ENCODE measurements around the gene MEAK7. TPM values are rescaled to one million over a fixed set of nuclear protein-coding genes. Genes with fewer than 3 reads are reported as not detected.

MEAK7 gene
- total and polyA plus RNA-seq, 12 donors: 3.2 to 7.6 (median 5.5) TPM

GRCh38 chr16:84514295-84514873 is 9.9 kb upstream of the MEAK7 start:
- no peaks in the 10 kb centered on the region for H3K27me3 ChIP-seq
- peaks cover 0 to 54% (median 3%) of the 10 kb centered on the region in 9 donors for H3K4me1 ChIP-seq
- H3K27ac ChIP-seq: peak overlapping the region in 2 of 10 donors; percentile 44 to 87
- no peak for TF ChIP-seq CTCF (IDR thresholded peaks at IDR 0.05)
- ATAC-seq: no peak
- 79 to 83% methylated on average over 14 of the region's 14 CpGs for WGBS, 2 donors
- intact Hi-C loops (cut with DNase I): loop anchor here in 9 of 10 donors (5.0 to 10.0 kb wide), 6 partner anchors 103 to 450 kb away; partner anchors contain the start of gene COTL1 (in 1 of the 9)
- no peaks in the 10 kb centered on the region for H3K36me3 ChIP-seq
- no peaks in the 10 kb centered on the region for H3K9me3 ChIP-seq
- no peak for DNase-seq
- H3K4me3 ChIP-seq: no peak overlapping the region

- Histone ChIP-seq H3K27ac (peak overlapping the region in 1 of 10 donors; percentile 87), H3K27me3 (no peaks in the 10 kb centered on the region), H3K4me3 (no peak overlapping the region), H3K4me1 (peaks cover 0 to 50% (median 3%) of the 10 kb centered on the region in 9 donors), H3K36me3 (no peaks in the 10 kb centered on the region), H3K9me3 (no peaks in the 10 kb centered on the region)
- 81 to 82% methylated on average over 11 of the region's 11 CpGs for WGBS, 2 donors
- DNase-seq: no peak
- ATAC-seq: no peak
- TF ChIP-seq CTCF (IDR thresholded peaks at IDR 0.05): no peak
- intact Hi-C loops (cut with DNase I): loop anchor here in 9 of 10 donors (5.0 to 10.0 kb wide), 6 partner anchors 104 to 451 kb away; partner anchors contain the start of gene COTL1 (in 1 of the 9)
These were observed 9.2 kb upstream of the MEAK7 start for GRCh38 chr16:84513666-84514065.

GRCh38 chr16:84513123-84513522 is 8.7 kb upstream of the MEAK7 start:
- no peak for ATAC-seq
- Histone ChIP-seq H3K9me3 (no peaks in the 10 kb centered on the region), H3K36me3 (no peaks in the 10 kb centered on the region), H3K4me1 (peaks cover 0 to 47% (median 3%) of the 10 kb centered on the region in 9 donors), H3K27me3 (no peaks in the 10 kb centered on the region), H3K27ac (peak overlapping the region in 1 of 10 donors; percentile 87), H3K4me3 (no peak overlapping the region)
- intact Hi-C loops (cut with DNase I): loop anchor here in 9 of 10 donors (5.0 to 10.0 kb wide), 6 partner anchors 104 to 452 kb away; partner anchors contain the start of gene COTL1 (in 1 of the 9)
- WGBS, 2 donors: 94% methylated on average over 10 of the region's 10 CpGs
- DNase-seq: no peak
- no peak for TF ChIP-seq CTCF (IDR thresholded peaks at IDR 0.05)

GRCh38 chr16:84511831-84512230 is 7.4 kb upstream of the MEAK7 start:
- no peak for TF ChIP-seq CTCF (IDR thresholded peaks at IDR 0.05)
- 67 to 70% methylated on average over 13 of the region's 13 CpGs for WGBS, 2 donors
- H3K36me3 ChIP-seq: no peaks in the 10 kb centered on the region
- ATAC-seq: no peak
- peak overlapping the region in 1 of 10 donors; percentile 87 for H3K27ac ChIP-seq
- no peak for DNase-seq
- intact Hi-C loops (cut with DNase I): loop anchor here (1.0 to 10.0 kb wide), 10 partner anchors 105 to 453 kb away; partner anchors contain the start of gene COTL1 (in 1 of the 10)
- H3K4me1 ChIP-seq: peaks cover 0 to 43% (median 3%) of the 10 kb centered on the region in 9 donors
- H3K27me3 ChIP-seq: no peaks in the 10 kb centered on the region
- H3K9me3 ChIP-seq: no peaks in the 10 kb centered on the region
- H3K4me3 ChIP-seq: no peak overlapping the region

Measured in heart right ventricle (tissue), 16 donors.